ENCODE results near the gene SLIT3. TPM values are rescaled to one million over a fixed set of nuclear protein-coding genes. Genes with fewer than 3 reads are reported as not detected.
A peak's percentile ranks its signal among the peaks of the same experiment; 100 is the strongest.

Gene SLIT3
- total and polyA plus RNA-seq, 4 experiments from 2014 or later: not detected

DNA sequence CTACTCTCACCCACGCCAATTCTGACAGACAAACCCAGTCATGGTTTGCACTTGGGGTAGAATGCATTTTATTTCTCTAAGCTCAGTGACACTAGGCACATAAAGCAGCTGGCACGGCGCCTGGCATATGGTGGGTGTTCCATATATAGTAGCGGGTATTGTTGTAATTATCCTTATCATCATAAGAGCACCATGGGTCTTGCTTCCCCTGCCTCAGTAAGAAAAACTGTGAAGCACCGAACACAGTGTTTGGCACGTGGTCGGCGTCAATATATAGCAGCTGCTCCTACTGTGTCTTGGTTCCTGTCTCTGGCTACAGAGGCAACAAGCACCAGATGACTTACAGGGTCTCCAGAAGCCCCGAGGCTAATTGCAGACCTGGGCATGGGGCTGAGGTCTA lies 527.7 kb downstream of the SLIT3 start:
- Mint-ChIP-seq H3K36me3 (no peaks in the 10 kb centered on the region), H3K4me3 (no peak overlapping the region), H3K9me3 (peaks cover 0 to 2% (median 0%) of the 10 kb centered on the region in 8 donors), H3K4me1 (no peaks in the 10 kb centered on the region), H3K27me3 (peaks cover 0 to 2% of the 10 kb centered on the region in 2 donors), H3K27ac (peak overlapping the region in 1 of 7 donors; percentile 22)
- Histone ChIP-seq H3K36me3 (ENCODE audit: insufficient read depth, low read length) (no peaks in the 10 kb centered on the region), H3K27me3 (ENCODE audit: insufficient read depth, low read length) (no peaks in the 10 kb centered on the region), H3K27ac (ENCODE audit: low read depth, low read length) (no peak overlapping the region), H3K4me3 (ENCODE audit: low read length in 2 of 2) (no peak overlapping the region), H3K9me3 (ENCODE audit: control insufficient read depth in 1 of 2, low read length in 2 of 2) (no peaks in the 10 kb centered on the region), H3K4me1 (ENCODE audit: insufficient read depth, low read length) (no peaks in the 10 kb centered on the region)
- ChIA-PET POLR2A (ENCODE audit: partially characterized antibody) (no interaction called here), CTCF (ENCODE audit: partially characterized antibody) (no interaction called here)
- intact Hi-C loops (cut with micrococcal nuclease): no loop called here
- DNase-seq: no peak

- no peak overlapping the region for H3K27ac ChIP-seq (ENCODE audit: low read depth, low read length)
- no peaks in the 10 kb centered on the region for H3K4me1 Mint-ChIP-seq
- H3K27me3 ChIP-seq (ENCODE audit: insufficient read depth, low read length): no peaks in the 10 kb centered on the region
- no peaks in the 10 kb centered on the region for H3K4me1 ChIP-seq (ENCODE audit: insufficient read depth, low read length)
- DNase-seq: no peak
- H3K27ac Mint-ChIP-seq: no peak overlapping the region
- H3K4me3 ChIP-seq (ENCODE audit: low read length in 2 of 2): no peak overlapping the region
- H3K36me3 ChIP-seq (ENCODE audit: insufficient read depth, low read length): no peaks in the 10 kb centered on the region
- H3K36me3 Mint-ChIP-seq: no peaks in the 10 kb centered on the region
- peaks cover 0 to 2% of the 10 kb centered on the region in 2 donors for H3K27me3 Mint-ChIP-seq
- CTCF ChIA-PET (ENCODE audit: partially characterized antibody): no interaction called here
- POLR2A ChIA-PET (ENCODE audit: partially characterized antibody): no interaction called here
- intact Hi-C loops (cut with micrococcal nuclease): no loop called here
- no peaks in the 10 kb centered on the region for H3K9me3 ChIP-seq (ENCODE audit: control insufficient read depth in 1 of 2, low read length in 2 of 2)
- no peak overlapping the region for H3K4me3 Mint-ChIP-seq
- peaks cover 0 to 4% (median 0%) of the 10 kb centered on the region in 8 donors for H3K9me3 Mint-ChIP-seq
These were observed 528.5 kb downstream of the SLIT3 start for GRCh38 chr5:168772316-168772961.

GRCh38 chr5:168771678-168772077 lies 529.3 kb downstream of the SLIT3 start:
- Histone ChIP-seq H3K4me1 (ENCODE audit: insufficient read depth, low read length) (no peaks in the 10 kb centered on the region), H3K27me3 (ENCODE audit: insufficient read depth, low read length) (no peaks in the 10 kb centered on the region), H3K4me3 (ENCODE audit: low read length in 2 of 2) (no peak overlapping the region), H3K36me3 (ENCODE audit: insufficient read depth, low read length) (no peaks in the 10 kb centered on the region), H3K9me3 (ENCODE audit: control insufficient read depth in 1 of 2, low read length in 2 of 2) (no peaks in the 10 kb centered on the region), H3K27ac (ENCODE audit: low read depth, low read length) (no peak overlapping the region)
- H3K4me3 Mint-ChIP-seq: no peak overlapping the region
- peaks cover 0 to 4% (median 0%) of the 10 kb centered on the region in 8 donors for H3K9me3 Mint-ChIP-seq
- H3K4me1 Mint-ChIP-seq: no peaks in the 10 kb centered on the region
- peaks cover 0 to 2% of the 10 kb centered on the region in 2 donors for H3K27me3 Mint-ChIP-seq
- CTCF ChIA-PET (ENCODE audit: partially characterized antibody): interaction anchor here (1.2 kb wide), 1 partner anchor 67 kb away, joined by 4 read pairs; no protein-coding TSS in a partner anchor
- H3K27ac Mint-ChIP-seq: no peak overlapping the region
- DNase-seq: no peak
- intact Hi-C loops (cut with micrococcal nuclease): no loop called here
- no peaks in the 10 kb centered on the region for H3K36me3 Mint-ChIP-seq
- POLR2A ChIA-PET (ENCODE audit: partially characterized antibody): no interaction called here

DNA sequence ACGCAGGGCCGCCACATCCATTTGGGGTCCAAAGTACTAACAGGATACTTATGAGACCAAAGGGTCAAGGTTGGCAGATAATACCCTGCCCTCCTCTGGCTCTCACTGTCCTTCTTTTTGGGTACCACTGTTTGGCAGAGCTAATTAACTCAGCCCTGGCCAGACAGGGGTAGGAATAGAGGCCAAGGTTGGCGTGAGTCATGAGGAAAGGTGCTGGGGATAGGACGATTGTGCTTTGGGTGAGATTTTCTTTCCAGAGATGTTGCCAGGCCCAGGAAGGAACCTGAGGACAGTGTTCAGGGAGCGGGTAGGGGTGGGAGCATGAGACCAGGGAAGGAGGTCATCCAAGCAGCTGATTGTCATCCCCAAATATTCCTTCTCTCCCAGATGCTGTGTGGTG lies 529.9 kb downstream of the SLIT3 start:
- no peaks in the 10 kb centered on the region for H3K36me3 ChIP-seq (ENCODE audit: insufficient read depth, low read length)
- Mint-ChIP-seq H3K36me3 (no peaks in the 10 kb centered on the region), H3K27ac (peak overlapping the region in 1 of 7 donors; percentile 36), H3K9me3 (peaks cover 0 to 4% (median 0%) of the 10 kb centered on the region in 8 donors), H3K4me3 (no peak overlapping the region), H3K27me3 (peaks cover 0 to 2% of the 10 kb centered on the region in 2 donors), H3K4me1 (no peaks in the 10 kb centered on the region)
- ChIA-PET CTCF (ENCODE audit: partially characterized antibody) (interaction anchor here (1.2 kb wide), 1 partner anchor 67 kb away, joined by 4 read pairs; no protein-coding TSS in a partner anchor), POLR2A (ENCODE audit: partially characterized antibody) (no interaction called here)
- H3K27ac ChIP-seq (ENCODE audit: low read depth, low read length): no peak overlapping the region
- H3K4me1 ChIP-seq (ENCODE audit: insufficient read depth, low read length): no peaks in the 10 kb centered on the region
- no peaks in the 10 kb centered on the region for H3K9me3 ChIP-seq (ENCODE audit: control insufficient read depth in 1 of 2, low read length in 2 of 2)
- intact Hi-C loops (cut with micrococcal nuclease): no loop called here
- H3K27me3 ChIP-seq (ENCODE audit: insufficient read depth, low read length): no peaks in the 10 kb centered on the region
- DNase-seq: no peak
- no peak overlapping the region for H3K4me3 ChIP-seq (ENCODE audit: low read length in 2 of 2)

DNA sequence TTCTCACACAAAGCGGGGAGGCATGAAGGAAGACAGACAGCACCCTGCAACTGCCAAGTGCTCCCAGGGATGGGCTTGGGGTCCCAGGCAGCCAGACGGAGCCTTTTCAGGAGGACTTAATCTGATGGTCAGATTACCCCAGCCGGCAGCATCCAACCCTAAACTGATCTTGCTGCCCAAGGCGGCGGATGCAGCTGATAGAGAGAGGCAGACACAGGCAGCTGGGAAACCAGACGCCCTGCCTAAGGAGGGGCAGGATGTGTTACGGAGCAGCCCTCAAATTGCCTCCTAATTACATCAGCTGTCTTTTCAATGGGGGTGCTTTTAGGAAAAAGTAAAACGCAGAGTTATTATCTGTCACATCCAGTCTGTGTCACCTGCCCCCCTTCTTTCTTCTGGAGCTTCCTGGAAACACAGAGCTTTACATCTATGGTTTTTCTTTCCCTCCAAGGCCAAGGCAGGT lies 530.9 kb downstream of the SLIT3 start:
- Mint-ChIP-seq H3K36me3 (no peaks in the 10 kb centered on the region), H3K27ac (no peak overlapping the region), H3K9me3 (peaks cover 0 to 4% (median 0%) of the 10 kb centered on the region in 8 donors), H3K4me3 (no peak overlapping the region), H3K4me1 (no peaks in the 10 kb centered on the region), H3K27me3 (no peaks in the 10 kb centered on the region)
- DNase-seq: no peak
- H3K9me3 ChIP-seq (ENCODE audit: control insufficient read depth in 1 of 2, low read length in 2 of 2): no peaks in the 10 kb centered on the region
- H3K27me3 ChIP-seq (ENCODE audit: insufficient read depth, low read length): no peaks in the 10 kb centered on the region
- intact Hi-C loops (cut with micrococcal nuclease): no loop called here
- no peak overlapping the region for H3K27ac ChIP-seq (ENCODE audit: low read depth, low read length)
- no peaks in the 10 kb centered on the region for H3K36me3 ChIP-seq (ENCODE audit: insufficient read depth, low read length)
- ChIA-PET CTCF (ENCODE audit: partially characterized antibody) (no interaction called here), POLR2A (ENCODE audit: partially characterized antibody) (no interaction called here)
- H3K4me1 ChIP-seq (ENCODE audit: insufficient read depth, low read length): no peaks in the 10 kb centered on the region
- no peak overlapping the region for H3K4me3 ChIP-seq (ENCODE audit: low read length in 2 of 2)

- Histone ChIP-seq H3K4me3 (ENCODE audit: low read length in 2 of 2) (no peak overlapping the region), H3K36me3 (ENCODE audit: insufficient read depth, low read length) (no peaks in the 10 kb centered on the region), H3K27ac (ENCODE audit: low read depth, low read length) (no peak overlapping the region), H3K4me1 (ENCODE audit: insufficient read depth, low read length) (no peaks in the 10 kb centered on the region), H3K9me3 (ENCODE audit: control insufficient read depth in 1 of 2, low read length in 2 of 2) (no peaks in the 10 kb centered on the region), H3K27me3 (ENCODE audit: insufficient read depth, low read length) (no peaks in the 10 kb centered on the region)
- H3K27ac Mint-ChIP-seq: no peak overlapping the region
- ChIA-PET CTCF (ENCODE audit: partially characterized antibody) (no interaction called here), POLR2A (ENCODE audit: partially characterized antibody) (no interaction called here)
- H3K9me3 Mint-ChIP-seq: peaks cover 0 to 4% (median 0%) of the 10 kb centered on the region in 8 donors
- intact Hi-C loops (cut with micrococcal nuclease): no loop called here
- H3K4me1 Mint-ChIP-seq: no peaks in the 10 kb centered on the region
- H3K4me3 Mint-ChIP-seq: peak overlapping the region in 1 of 8 donors; percentile 15
- H3K27me3 Mint-ChIP-seq: no peaks in the 10 kb centered on the region
- no peaks in the 10 kb centered on the region for H3K36me3 Mint-ChIP-seq
- no peak for DNase-seq
These were observed 532.8 kb downstream of the SLIT3 start for GRCh38 chr5:168768172-168768571.

GRCh38 chr5:168766426-168766700 lies 534.6 kb downstream of the SLIT3 start:
- no peaks in the 10 kb centered on the region for H3K36me3 ChIP-seq (ENCODE audit: insufficient read depth, low read length)
- DNase-seq: no peak
- H3K27ac Mint-ChIP-seq: no peak overlapping the region
- intact Hi-C loops (cut with micrococcal nuclease): no loop called here
- H3K36me3 Mint-ChIP-seq: no peaks in the 10 kb centered on the region
- ChIA-PET POLR2A (ENCODE audit: partially characterized antibody) (no interaction called here), CTCF (ENCODE audit: partially characterized antibody) (no interaction called here)
- H3K9me3 Mint-ChIP-seq: peaks cover 0 to 4% (median 0%) of the 10 kb centered on the region in 8 donors
- H3K4me3 Mint-ChIP-seq: no peak overlapping the region
- H3K9me3 ChIP-seq (ENCODE audit: control insufficient read depth in 1 of 2, low read length in 2 of 2): no peaks in the 10 kb centered on the region
- H3K4me1 Mint-ChIP-seq: no peaks in the 10 kb centered on the region
- no peaks in the 10 kb centered on the region for H3K4me1 ChIP-seq (ENCODE audit: insufficient read depth, low read length)
- no peaks in the 10 kb centered on the region for H3K27me3 Mint-ChIP-seq
- no peak overlapping the region for H3K4me3 ChIP-seq (ENCODE audit: low read length in 2 of 2)
- H3K27me3 ChIP-seq (ENCODE audit: insufficient read depth, low read length): no peaks in the 10 kb centered on the region
- H3K27ac ChIP-seq (ENCODE audit: low read depth, low read length): no peak overlapping the region

All from CD4-positive, alpha-beta memory T cell (primary cell).